ENCODE measurements around the gene LARP1B. TPM values are rescaled to one million over a fixed set of nuclear protein-coding genes. Genes with fewer than 3 reads are reported as not detected.
"Not testable (repeated sequence)": the region's sequence is repeated elsewhere in the genome, so short reads cannot be mapped to it uniquely, and the experiment has no call there.

LARP1B gene
- total RNA-seq = 10 to 100 TPM; 13.6 to 14.5 TPM

DNA sequence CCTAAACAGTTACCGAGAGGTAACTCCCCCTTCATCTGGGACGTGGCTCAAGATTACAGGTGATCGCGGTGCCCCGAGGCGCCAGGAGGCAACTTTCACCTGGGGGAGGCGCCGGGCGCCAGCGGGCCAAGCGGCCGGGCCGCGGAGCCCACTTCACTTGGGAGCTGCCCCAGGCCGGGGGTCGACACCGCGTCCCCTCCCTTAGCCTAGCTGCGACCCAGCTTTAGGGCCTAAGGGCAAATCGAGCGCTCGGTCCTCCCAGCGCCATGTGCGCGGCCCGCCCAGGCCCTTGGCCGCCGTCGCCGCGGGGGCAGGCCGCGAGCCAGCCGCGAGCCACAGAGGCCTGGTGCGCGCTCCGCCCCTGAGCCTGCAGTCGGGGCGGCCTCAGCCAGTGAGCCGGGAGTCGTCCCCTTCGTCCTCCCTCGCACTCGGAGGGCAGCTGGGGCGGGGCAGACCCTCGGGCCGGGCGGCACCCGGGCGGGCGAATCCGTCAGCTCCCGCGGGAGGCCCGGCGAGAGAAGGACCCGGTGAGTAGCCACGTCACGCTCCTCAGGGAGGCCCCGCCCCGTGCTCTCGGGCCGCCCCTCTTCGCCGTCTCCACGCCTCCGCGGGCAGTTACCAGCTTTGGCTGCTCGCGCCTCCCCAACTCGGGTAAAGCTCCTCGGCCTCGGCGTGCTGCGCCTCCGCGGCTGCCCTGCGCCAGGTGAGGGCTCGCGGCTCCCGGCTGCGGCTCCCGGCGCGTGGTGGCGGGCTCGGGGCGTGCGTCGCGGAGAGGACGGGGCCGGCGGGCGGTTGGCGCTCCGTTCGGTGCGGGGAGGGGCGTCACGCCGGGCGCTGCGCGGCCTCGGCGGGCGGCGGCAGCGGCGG is at the start of gene LARP1B:
Gene LARP1B (plus strand): TSS at position 614 of the 867 bp plus-strand sequence. CDS start 13,640 bp downstream, outside the sequence.
- Mint-ChIP-seq H3K4me3 (peak within 1 kb of the TSS; percentile 82), H3K27ac (peak within 1 kb of the TSS; percentile 89), H3K9me3 (ENCODE audit: insufficient read depth) (no peaks in the 10 kb centered on the region), H3K4me1 (ENCODE audit: low read depth) (peaks cover 21% of the 10 kb centered on the region), H3K27me3 (ENCODE audit: low read depth) (peaks cover 3% of the 10 kb centered on the region), H3K36me3 (ENCODE audit: low read depth) (peaks cover 1% of the 10 kb centered on the region)
- DNase-seq = peak; percentile 95
- POLR2A ChIA-PET = interaction anchor here (0.6 to 3.1 kb wide), 12 partner anchors 8 to 751 kb away, joined by 3 to 25 read pairs (median 3); partner anchors contain the start of genes ABHD18, MFSD8, PGRMC2 and PLK4
- ATAC-seq = peak; percentile 92
- CTCF ChIA-PET = interaction anchor here (0.9 kb wide), 2 partner anchors 9 to 96 kb away, joined by 3 read pairs; partner anchors contain the start of genes ABHD18 and MFSD8

DNA sequence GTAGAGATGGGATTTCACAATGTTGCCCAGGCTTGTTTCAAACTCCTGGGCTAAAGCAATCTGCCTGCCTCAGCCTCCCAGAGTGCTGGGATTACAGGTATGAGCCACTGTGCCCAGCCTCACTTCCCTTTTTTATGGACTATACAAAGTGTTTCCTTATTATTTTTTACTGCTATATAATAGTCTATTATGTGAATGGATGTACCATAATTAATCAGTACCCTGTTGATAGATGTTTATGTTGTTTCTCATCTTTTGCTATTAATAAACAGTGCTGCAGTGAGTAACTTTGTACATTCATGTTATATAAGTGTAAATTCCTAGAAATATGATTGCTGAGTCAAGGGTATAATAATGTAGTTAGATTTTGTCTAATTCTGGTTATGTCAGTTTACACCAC is 35.8 kb upstream of the LARP1B start:
- no peaks in the 10 kb centered on the region for H3K27me3 Mint-ChIP-seq (ENCODE audit: low read depth)
- H3K9me3 Mint-ChIP-seq (ENCODE audit: insufficient read depth) = no peaks in the 10 kb centered on the region
- ATAC-seq (no peak), DNase-seq (no peak)
- POLR2A ChIA-PET = no interaction called here
- H3K27ac Mint-ChIP-seq = no peak overlapping the region
- peaks cover 39% of the 10 kb centered on the region for H3K36me3 Mint-ChIP-seq (ENCODE audit: low read depth)
- CTCF ChIA-PET = no interaction called here
- H3K4me3 Mint-ChIP-seq = no peak overlapping the region
- H3K4me1 Mint-ChIP-seq (ENCODE audit: low read depth) = no peaks in the 10 kb centered on the region

DNA sequence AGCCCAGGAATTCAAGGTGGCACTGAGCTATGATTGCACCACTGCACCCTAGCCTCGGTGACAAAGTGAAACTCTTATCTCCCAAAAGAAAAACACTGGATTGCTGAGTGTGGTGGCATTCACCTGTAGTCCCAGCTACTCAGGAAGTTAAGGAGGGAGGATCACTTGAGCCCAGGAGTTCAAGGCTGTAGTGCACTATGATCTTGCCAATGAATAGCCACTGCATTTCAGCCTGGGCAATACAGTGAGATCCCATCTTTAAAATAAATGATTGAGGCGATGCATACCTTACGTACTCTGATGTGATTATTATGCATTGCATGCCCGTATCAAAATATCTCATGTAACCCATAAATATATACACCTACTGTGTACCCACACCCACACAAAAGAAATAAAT is 31.2 kb upstream of the LARP1B start:
- Mint-ChIP-seq H3K9me3 (ENCODE audit: insufficient read depth) (no peaks in the 10 kb centered on the region), H3K4me1 (ENCODE audit: low read depth) (no peaks in the 10 kb centered on the region), H3K27ac (no peak overlapping the region), H3K4me3 (no peak overlapping the region), H3K27me3 (ENCODE audit: low read depth) (no peaks in the 10 kb centered on the region), H3K36me3 (ENCODE audit: low read depth) (peaks cover 29% of the 10 kb centered on the region)
- ChIA-PET POLR2A (no interaction called here), CTCF (no interaction called here)
- no peak for ATAC-seq
- no peak for DNase-seq

DNA sequence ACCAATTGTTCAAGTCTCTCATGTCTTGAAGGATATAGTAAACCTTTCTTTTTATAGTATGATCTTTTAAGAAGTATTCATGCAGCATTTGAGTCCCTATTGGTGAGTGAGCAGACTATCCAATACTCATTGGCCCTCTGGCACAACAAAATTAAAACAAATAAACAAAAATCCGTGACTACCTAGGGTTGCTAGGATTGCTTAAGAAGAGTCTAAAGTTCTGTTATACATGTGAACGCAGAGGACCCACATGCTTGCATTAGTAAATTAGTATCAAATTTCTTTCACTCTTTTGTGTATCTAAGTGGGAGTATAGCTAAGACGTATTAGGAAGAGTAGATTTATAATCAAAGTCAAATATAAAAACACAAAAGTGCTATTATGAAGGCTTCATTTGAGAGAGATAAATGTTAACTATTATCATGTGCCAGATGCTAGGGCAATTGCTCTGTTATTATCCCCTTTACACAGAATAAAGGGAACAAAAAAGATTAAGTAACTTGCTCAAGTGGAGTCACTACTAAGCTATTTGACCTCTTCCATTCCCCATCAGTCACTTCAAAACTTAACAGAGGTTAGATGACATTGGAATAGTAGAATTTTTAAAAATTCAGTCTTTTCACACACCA is 29.2 kb upstream of the LARP1B start:
- H3K27me3 Mint-ChIP-seq (ENCODE audit: low read depth) = no peaks in the 10 kb centered on the region
- no peaks in the 10 kb centered on the region for H3K9me3 Mint-ChIP-seq (ENCODE audit: insufficient read depth)
- DNase-seq (no peak), ATAC-seq (no peak)
- CTCF ChIA-PET = no interaction called here
- peaks cover 25% of the 10 kb centered on the region for H3K36me3 Mint-ChIP-seq (ENCODE audit: low read depth)
- POLR2A ChIA-PET = interaction anchor here (1.1 kb wide), 1 partner anchor 151 kb away, joined by 3 read pairs; the partner anchor contains the start of gene PLK4
- H3K27ac Mint-ChIP-seq = no peak overlapping the region
- no peak overlapping the region for H3K4me3 Mint-ChIP-seq
- H3K4me1 Mint-ChIP-seq (ENCODE audit: low read depth) = no peaks in the 10 kb centered on the region

DNA sequence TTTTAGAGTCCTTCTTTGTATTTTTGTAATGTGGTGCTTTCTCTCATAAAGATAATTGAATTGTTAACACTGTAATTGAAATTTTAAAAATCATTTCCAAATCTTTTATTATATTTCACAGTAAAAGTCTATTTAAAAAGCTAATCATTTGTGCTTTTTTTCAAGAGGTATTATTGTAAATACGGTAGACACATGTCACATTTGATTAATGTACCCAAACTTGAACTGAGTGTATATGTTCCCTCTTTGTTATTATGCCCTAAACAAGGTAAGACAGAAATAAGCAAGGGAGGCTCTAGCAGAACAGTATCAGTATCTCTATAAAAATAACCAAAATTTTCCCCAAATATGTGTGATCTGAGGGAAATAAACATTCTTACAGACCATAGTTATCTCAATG is 21.5 kb upstream of the LARP1B start:
- ChIA-PET POLR2A (no interaction called here), CTCF (no interaction called here)
- Mint-ChIP-seq H3K27me3 (ENCODE audit: low read depth) (no peaks in the 10 kb centered on the region), H3K36me3 (ENCODE audit: low read depth) (peaks cover 3% of the 10 kb centered on the region), H3K4me1 (ENCODE audit: low read depth) (no peaks in the 10 kb centered on the region), H3K27ac (no peak overlapping the region), H3K9me3 (ENCODE audit: insufficient read depth) (no peaks in the 10 kb centered on the region), H3K4me3 (no peak overlapping the region)
- ATAC-seq (no peak), DNase-seq (no peak)

DNA sequence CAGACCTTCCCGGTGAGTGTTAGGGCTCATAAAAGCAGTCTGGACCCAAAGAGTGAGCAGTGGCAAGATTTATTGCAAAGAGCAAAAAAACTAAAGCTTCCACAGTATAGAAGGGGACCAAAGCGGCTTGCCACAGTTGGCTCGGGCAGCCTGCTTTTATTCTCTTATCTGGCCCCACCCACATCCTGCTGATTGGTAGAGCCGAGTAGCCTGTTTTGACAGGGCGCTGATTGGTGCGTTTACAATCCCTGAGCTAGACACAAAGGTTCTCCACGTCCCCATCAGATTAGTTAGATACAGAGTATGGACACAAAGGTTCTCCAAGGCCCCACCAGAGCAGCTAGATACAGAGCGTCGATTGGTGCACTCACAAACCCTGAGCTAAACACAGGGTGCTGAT is 14.1 kb upstream of the LARP1B start:
- H3K27me3 Mint-ChIP-seq (ENCODE audit: low read depth); H3K27ac Mint-ChIP-seq; ATAC-seq; H3K4me1 Mint-ChIP-seq (ENCODE audit: low read depth); H3K9me3 Mint-ChIP-seq (ENCODE audit: insufficient read depth); CTCF ChIA-PET; H3K4me3 Mint-ChIP-seq; DNase-seq; H3K36me3 Mint-ChIP-seq (ENCODE audit: low read depth): not testable (repeated sequence)
- POLR2A ChIA-PET = interaction anchor here (1.2 kb wide), 1 partner anchor 14 kb away, joined by 3 read pairs; the partner anchor contains the start of gene LARP1B

DNA sequence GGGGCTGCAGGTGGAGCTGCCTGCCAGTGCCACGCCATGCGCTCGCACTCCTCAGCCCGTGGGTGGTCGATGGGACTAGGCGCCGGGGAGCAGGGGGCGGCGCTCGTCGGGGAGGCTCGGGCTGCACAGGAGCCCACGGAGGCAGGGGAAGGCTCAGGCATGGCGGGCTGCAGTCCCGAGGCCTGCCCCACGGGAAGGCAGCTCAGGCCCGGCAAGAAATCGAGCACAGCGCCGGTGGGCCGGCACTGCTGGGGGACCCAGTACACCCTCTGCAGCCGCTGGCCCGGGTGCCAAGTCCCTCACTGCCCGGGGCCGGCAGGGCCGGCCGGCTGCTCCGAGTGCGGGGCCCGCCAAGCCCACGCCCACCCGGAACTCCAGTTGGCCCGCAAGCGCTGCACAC is 13.6 kb upstream of the LARP1B start:
- DNase-seq; H3K36me3 Mint-ChIP-seq (ENCODE audit: low read depth); H3K27me3 Mint-ChIP-seq (ENCODE audit: low read depth); H3K4me1 Mint-ChIP-seq (ENCODE audit: low read depth); ATAC-seq; H3K27ac Mint-ChIP-seq; CTCF ChIA-PET; H3K4me3 Mint-ChIP-seq; H3K9me3 Mint-ChIP-seq (ENCODE audit: insufficient read depth): not testable (repeated sequence)
- POLR2A ChIA-PET = interaction anchor here (1.2 kb wide), 1 partner anchor 13 kb away, joined by 3 read pairs; the partner anchor contains the start of gene LARP1B

DNA sequence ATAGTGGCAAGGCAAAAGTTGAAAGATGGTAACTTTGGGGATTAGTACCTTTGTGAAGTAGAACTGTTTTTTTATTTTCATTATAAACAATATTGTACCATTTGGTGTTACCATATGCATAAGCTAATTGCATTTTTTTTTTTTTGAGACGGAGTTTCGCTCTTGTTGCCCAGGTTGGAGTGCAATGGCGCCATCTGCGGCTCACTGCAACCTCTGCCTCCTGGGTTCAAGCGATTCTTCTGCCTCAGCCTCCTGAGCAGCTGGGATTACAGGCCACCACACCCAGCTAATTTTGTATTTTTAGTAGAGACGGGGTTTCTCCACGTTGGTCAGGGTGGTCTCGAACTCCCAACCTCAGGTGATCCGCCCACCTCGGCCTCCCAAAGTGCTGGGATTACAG is 9.9 kb upstream of the LARP1B start:
- not testable (repeated sequence) for DNase-seq; H3K36me3 Mint-ChIP-seq (ENCODE audit: low read depth); H3K9me3 Mint-ChIP-seq (ENCODE audit: insufficient read depth); ATAC-seq; H3K27me3 Mint-ChIP-seq (ENCODE audit: low read depth); H3K27ac Mint-ChIP-seq; H3K4me1 Mint-ChIP-seq (ENCODE audit: low read depth); H3K4me3 Mint-ChIP-seq
- ChIA-PET POLR2A (interaction anchor here (0.6 kb wide), 1 partner anchor 221 kb away, joined by 3 read pairs; no protein-coding TSS in a partner anchor), CTCF (interaction anchor here (1.0 to 1.6 kb wide), 2 partner anchors 10 to 443 kb away, joined by 3 to 4 read pairs; partner anchors contain the start of gene LARP1B)

DNA sequence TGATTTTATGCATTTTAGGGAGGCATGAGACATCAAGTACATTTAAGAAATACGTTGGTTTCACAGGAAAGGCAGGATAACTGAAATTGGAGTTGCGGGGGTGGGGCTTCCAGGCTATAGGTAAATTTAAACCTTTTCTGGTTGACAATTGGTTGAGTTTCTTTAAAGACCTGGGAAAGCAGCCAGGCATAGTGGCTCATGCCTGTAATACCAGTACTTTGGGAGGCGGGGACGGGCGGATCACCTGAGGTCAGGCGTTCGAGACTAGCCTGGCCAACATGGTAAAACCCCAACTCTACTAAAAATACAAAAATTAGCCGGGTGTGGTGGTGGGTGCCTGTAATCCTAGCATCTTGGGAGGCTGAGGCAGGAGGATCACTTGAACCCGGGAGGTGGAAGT is 6.2 kb upstream of the LARP1B start:
- H3K4me1 Mint-ChIP-seq (ENCODE audit: low read depth); H3K9me3 Mint-ChIP-seq (ENCODE audit: insufficient read depth); CTCF ChIA-PET; H3K36me3 Mint-ChIP-seq (ENCODE audit: low read depth); DNase-seq; H3K27me3 Mint-ChIP-seq (ENCODE audit: low read depth); POLR2A ChIA-PET; H3K27ac Mint-ChIP-seq; ATAC-seq; H3K4me3 Mint-ChIP-seq: not testable (repeated sequence)

DNA sequence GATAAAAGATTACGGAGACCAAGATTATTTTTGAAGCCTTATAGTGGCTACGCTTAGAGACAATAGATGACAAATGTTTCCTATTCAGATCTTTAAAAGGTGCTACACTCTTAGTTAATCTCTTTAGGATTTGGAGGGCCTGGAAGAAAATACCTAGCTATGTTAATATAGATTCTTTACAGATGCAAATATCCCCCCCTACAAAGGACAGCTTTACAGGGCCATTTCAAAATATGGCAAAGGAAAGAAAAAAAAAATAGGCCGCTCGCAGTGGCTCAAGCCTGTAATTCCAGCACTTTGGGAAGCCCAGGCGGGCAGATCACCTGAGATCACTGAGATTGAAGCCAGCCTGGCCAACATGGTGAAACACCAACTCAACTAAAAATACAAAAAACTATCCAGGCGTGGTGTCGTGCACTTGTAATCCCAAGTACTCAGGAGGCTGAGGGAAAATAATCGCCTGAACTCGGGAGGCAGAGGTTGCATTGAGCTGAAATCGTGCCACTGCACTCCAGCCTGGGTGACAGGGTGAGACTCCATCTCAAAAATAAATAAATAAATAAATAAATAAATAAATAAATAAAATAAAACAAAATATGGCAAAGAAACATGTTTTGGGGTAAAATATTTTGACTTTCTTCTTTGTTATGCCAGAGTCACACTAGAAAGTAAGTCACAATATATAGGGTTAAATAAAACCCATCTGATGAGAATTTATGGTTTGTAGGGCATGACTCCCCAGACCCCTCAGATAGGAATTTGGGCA is 5.5 kb upstream of the LARP1B start:
- ATAC-seq; H3K4me1 Mint-ChIP-seq (ENCODE audit: low read depth); DNase-seq; CTCF ChIA-PET; POLR2A ChIA-PET; H3K4me3 Mint-ChIP-seq; H3K9me3 Mint-ChIP-seq (ENCODE audit: insufficient read depth); H3K27ac Mint-ChIP-seq; H3K27me3 Mint-ChIP-seq (ENCODE audit: low read depth); H3K36me3 Mint-ChIP-seq (ENCODE audit: low read depth): not testable (repeated sequence)

DNA sequence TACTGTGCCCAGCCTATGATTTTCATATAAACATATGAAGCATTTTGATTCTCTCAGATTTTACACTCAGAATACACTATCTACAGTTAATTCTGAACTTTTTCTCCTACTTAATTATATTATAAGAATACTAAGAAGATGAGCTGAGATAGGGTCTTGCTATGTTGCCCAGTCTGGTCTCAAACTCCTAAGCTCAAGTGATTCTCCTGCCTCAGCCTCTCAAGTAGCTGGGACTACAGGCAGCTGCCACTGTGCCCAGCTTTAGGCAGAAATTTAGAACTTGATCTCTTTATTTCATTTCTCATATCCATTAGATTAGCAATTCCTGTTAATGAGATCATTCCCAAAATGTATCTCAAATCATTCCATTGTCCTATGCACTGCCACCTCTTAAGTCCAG is 4.7 kb upstream of the LARP1B start:
- peaks cover 9% of the 10 kb centered on the region for H3K4me1 Mint-ChIP-seq (ENCODE audit: low read depth)
- H3K4me3 Mint-ChIP-seq = no peak overlapping the region
- DNase-seq (no peak), ATAC-seq (no peak)
- H3K9me3 Mint-ChIP-seq (ENCODE audit: insufficient read depth) = no peaks in the 10 kb centered on the region
- H3K36me3 Mint-ChIP-seq (ENCODE audit: low read depth) = no peaks in the 10 kb centered on the region
- peaks cover 7% of the 10 kb centered on the region for H3K27me3 Mint-ChIP-seq (ENCODE audit: low read depth)
- CTCF ChIA-PET = no interaction called here
- POLR2A ChIA-PET = no interaction called here
- H3K27ac Mint-ChIP-seq = no peak overlapping the region
